DOHH2 (cell line): Measurements from ENCODE around the gene ZNF467.

Experiments
- H3F3A ChIP-seq: fragments of 200-600 bp; sonication (generic), shearing (Covaris generic); 2 replicates; pipeline ENCODE4 v1.6.0; 2016; ENCODE audit warnings: antibody characterized with exemption, mild to moderate bottlenecking; ENCODE audit not compliant: control insufficient read depth, insufficient read depth
- H3K27ac ChIP-seq: fragments of 200-600 bp; sonication (generic); 2 replicates; pipeline ENCODE4 v1.5.1; 2014; ENCODE audit warnings: low read depth, mild to moderate bottlenecking, low read length, moderate library complexity
- H3K27me3 ChIP-seq: fragments of 200-600 bp; sonication (generic); 2 replicates; pipeline ENCODE4 v1.6.1; 2014; ENCODE audit warnings: mild to moderate bottlenecking, low read length, mixed read lengths; ENCODE audit not compliant: control insufficient read depth
- H3K36me3 ChIP-seq: fragments of 200-600 bp; sonication (generic); 2 replicates; pipeline ENCODE4 v1.6.1; 2014; ENCODE audit warnings: mild to moderate bottlenecking, low read length, moderate library complexity, mixed read lengths; ENCODE audit not compliant: control insufficient read depth
- H3K4me1 ChIP-seq: fragments of 200-600 bp; sonication (generic); 2 replicates; pipeline ENCODE4 v1.6.1; 2014; ENCODE audit warnings: mild to moderate bottlenecking, low read length, mixed read lengths; ENCODE audit not compliant: control insufficient read depth
- H3K4me2 ChIP-seq: fragments of 200-600 bp; sonication (generic); 2 replicates; pipeline ENCODE4 v1.6.0; 2014; ENCODE audit warnings: mild to moderate bottlenecking, low read length, moderate library complexity
- H3K4me3 ChIP-seq: fragments of 200-600 bp; sonication (generic); 2 replicates; pipeline ENCODE4 v1.5.1; 2014; ENCODE audit warnings: mild to moderate bottlenecking, low read length, mixed read lengths
- H3K79me2 ChIP-seq: fragments of 200-600 bp; sonication (generic); 2 replicates; pipeline ENCODE4 v1.6.1; 2014; ENCODE audit warnings: mild to moderate bottlenecking, low read length, mixed read lengths; ENCODE audit not compliant: control insufficient read depth
- H3K9me2 ChIP-seq: fragments of 200-600 bp; sonication (generic); replicated peaks from 2 replicates; pipeline ENCODE4 v1.6.1; 2014; ENCODE audit warnings: mild to moderate bottlenecking, low read length, mixed read lengths; ENCODE audit not compliant: control insufficient read depth
- H3K9me3 ChIP-seq: fragments of 200-600 bp; sonication (generic); 2 replicates; pipeline ENCODE4 v1.6.1; 2014; ENCODE audit warnings: antibody characterized with exemption, low read length, mixed read lengths; ENCODE audit not compliant: control insufficient read depth, insufficient read depth
- H4K20me1 ChIP-seq: fragments of 200-600 bp; sonication (generic); 2 replicates; pipeline ENCODE4 v1.6.0; 2014; ENCODE audit warnings: low read depth, mild to moderate bottlenecking, antibody characterized with exemption, low read length, moderate library complexity; ENCODE audit not compliant: control insufficient read depth, insufficient read depth
- CTCF ChIP-seq: fragments of 200-600 bp; sonication (generic); IDR thresholded peaks from one replicate; pipeline ENCODE4 v1.5.1; 2014; ENCODE audit warnings: antibody characterized with exemption, mild to moderate bottlenecking, low read depth, low read length; ENCODE audit not compliant: poor library complexity, severe bottlenecking
- EZH2phosphoT487 ChIP-seq: fragments of 200-600 bp; sonication (generic); IDR thresholded peaks from 2 replicates; pipeline ENCODE4 v1.6.1; 2017; ENCODE audit warnings: borderline replicate concordance, mild to moderate bottlenecking, antibody characterized with exemption, low read length, moderate library complexity, mixed read lengths

ZNF467 gene

GRCh38 chr7:149820622-149821190 lies 47.3 kb upstream of the ZNF467 start:
- H4K20me1 ChIP-seq: no peaks in the 10 kb centered on the region

GRCh38 chr7:149819961-149820340 lies 46.6 kb upstream of the ZNF467 start:
- H3K4me2 ChIP-seq: no peak overlapping the region
- no peaks in the 10 kb centered on the region for H3K9me2 ChIP-seq
- no peaks in the 10 kb centered on the region for H3F3A ChIP-seq
- H3K36me3 ChIP-seq: no peaks in the 10 kb centered on the region
- TF ChIP-seq CTCF (no peak), EZH2phosphoT487 (no peak)
- H3K4me3 ChIP-seq: no peak overlapping the region
- H3K9me3 ChIP-seq: no peaks in the 10 kb centered on the region
- H3K4me1 ChIP-seq: no peaks in the 10 kb centered on the region
- H4K20me1 ChIP-seq: no peaks in the 10 kb centered on the region
- H3K27ac ChIP-seq: no peak overlapping the region
- no peaks in the 10 kb centered on the region for H3K79me2 ChIP-seq
- H3K27me3 ChIP-seq: peaks cover 5% of the 10 kb centered on the region; the same call in 1 of the 2 replicates

More at GRCh38 chr7:149820622-149821190, 47.3 kb upstream of the ZNF467 start:
- Histone ChIP-seq H3K79me2 (no peaks in the 10 kb centered on the region), H3K36me3 (no peaks in the 10 kb centered on the region), H3K27me3 (peaks cover 5% of the 10 kb centered on the region; the same call in 1 of the 2 replicates), H3K27ac (no peak overlapping the region), H3K9me3 (no peaks in the 10 kb centered on the region), H3K4me3 (no peak overlapping the region), H3K9me2 (no peaks in the 10 kb centered on the region), H3K4me1 (no peaks in the 10 kb centered on the region), H3F3A (no peaks in the 10 kb centered on the region), H3K4me2 (no peak overlapping the region)
- TF ChIP-seq EZH2phosphoT487: no peak
- TF ChIP-seq CTCF: no peak

GRCh38 chr7:149819141-149819960 lies 46.0 kb upstream of the ZNF467 start:
- H3K4me2 ChIP-seq: no peak overlapping the region
- no peaks in the 10 kb centered on the region for H3K9me2 ChIP-seq
- no peaks in the 10 kb centered on the region for H4K20me1 ChIP-seq
- H3K79me2 ChIP-seq: no peaks in the 10 kb centered on the region
- TF ChIP-seq EZH2phosphoT487: no peak
- no peak for TF ChIP-seq CTCF
- no peak overlapping the region for H3K27ac ChIP-seq
- H3K27me3 ChIP-seq: peaks cover 5% of the 10 kb centered on the region; the same call in 1 of the 2 replicates
- H3K36me3 ChIP-seq: no peaks in the 10 kb centered on the region
- H3K9me3 ChIP-seq: no peaks in the 10 kb centered on the region
- no peaks in the 10 kb centered on the region for H3K4me1 ChIP-seq
- H3K4me3 ChIP-seq: no peak overlapping the region
- H3F3A ChIP-seq: no peaks in the 10 kb centered on the region
